GM23248 (cell line): ENCODE data around the gene STARD7. TPM values are rescaled to one million over a fixed set of nuclear protein-coding genes. Genes with fewer than 3 reads are reported as not detected.

Experiments
- DNase-seq: peaks from one replicate; pipeline ENCODE4 v3.0.0-alpha.2; 2015
- H2AFZ ChIP-seq: fragments of 200-600 bp; sonication (generic); 2 replicates; pipeline ENCODE4 v1.6.1; 2016; ENCODE audit warnings: antibody characterized with exemption
- H3F3A ChIP-seq: fragments of 200-600 bp; sonication (generic); 2 replicates; pipeline ENCODE4 v1.6.1; 2016; ENCODE audit warnings: mild to moderate bottlenecking, antibody characterized with exemption, mixed run types; ENCODE audit not compliant: insufficient read depth
- H3K27ac ChIP-seq: fragments of 200-600 bp; sonication (generic); 2 replicates; pipeline ENCODE4 v1.5.1; 2016; ENCODE audit warnings: mild to moderate bottlenecking
- H3K27me3 ChIP-seq: fragments of 200-600 bp; sonication (generic); replicated peaks from 2 replicates; pipeline ENCODE4 v1.6.1; 2016; ENCODE audit warnings: mild to moderate bottlenecking; ENCODE audit not compliant: insufficient read depth
- H3K36me3 ChIP-seq: fragments of 200-600 bp; sonication (generic); 2 replicates; pipeline ENCODE4 v1.6.1; 2016; ENCODE audit warnings: low read depth, mild to moderate bottlenecking
- H3K4me1 ChIP-seq: fragments of 200-600 bp; sonication (generic); 2 replicates; pipeline ENCODE4 v1.6.1; 2016; ENCODE audit warnings: mild to moderate bottlenecking; ENCODE audit not compliant: insufficient read depth
- H3K4me2 ChIP-seq: fragments of 200-600 bp; sonication (generic); one replicate; pipeline ENCODE4 v1.6.1; 2016; ENCODE audit warnings: mild to moderate bottlenecking; ENCODE audit not compliant: unreplicated experiment
- H3K4me3 ChIP-seq: fragments of 200-600 bp; sonication (generic); 2 replicates; pipeline ENCODE4 v1.5.1; 2016; ENCODE audit warnings: mild to moderate bottlenecking
- H3K79me2 ChIP-seq: fragments of 200-600 bp; sonication (generic); 2 replicates; pipeline ENCODE4 v1.6.1; 2016; ENCODE audit warnings: mild to moderate bottlenecking; ENCODE audit not compliant: insufficient read depth
- H3K9ac ChIP-seq: fragments of 200-600 bp; sonication (generic); 2 replicates; pipeline ENCODE4 v1.6.1; 2016; ENCODE audit warnings: mild to moderate bottlenecking
- H3K9me2 ChIP-seq: fragments of 200-600 bp; sonication (generic); 2 replicates; pipeline ENCODE4 v1.6.1; 2016; ENCODE audit warnings: mixed run types, mild to moderate bottlenecking, moderate library complexity; ENCODE audit not compliant: insufficient read depth
- H3K9me3 ChIP-seq: fragments of 200-600 bp; sonication (generic); one replicate; pipeline ENCODE4 v1.6.1; 2017; ENCODE audit warnings: low read depth
- H4K20me1 ChIP-seq: fragments of 200-600 bp; sonication (generic); 2 replicates; pipeline ENCODE4 v1.6.0; 2016; ENCODE audit not compliant: insufficient read depth
- EZH2 ChIP-seq: fragments of 200-600 bp; sonication (generic); IDR thresholded peaks from 2 replicates; pipeline ENCODE4 v1.6.1; 2018; ENCODE audit warnings: antibody characterized with exemption, mild to moderate bottlenecking; ENCODE audit not compliant: insufficient read depth, poor library complexity, severe bottlenecking
- EZH2phosphoT487 ChIP-seq: fragments of 200-600 bp; sonication (generic); IDR thresholded peaks from 2 replicates; pipeline ENCODE4 v1.6.1; 2018; ENCODE audit warnings: antibody characterized with exemption, moderate library complexity, mild to moderate bottlenecking, low read depth; ENCODE audit not compliant: insufficient read depth
- WGBS, 2 experiments: methylation state at CpG; one replicate each; pipeline ENCODE4 v1.1.6; 2015 to 2017; ENCODE audit warnings: low lambda C conversion rate in 2 of 2, low coverage in 1 of 2; ENCODE audit errors: missing lambda C conversion rate in 2 of 2; 5-methylcytosine and 5-hydroxymethylcytosine counted together
- in situ Hi-C: fragments of 300-500 bp; cut with MboI; formaldehyde crosslinking; loops from 2 replicates; pipeline ENCODE4 v1.15.0; 2020
- polyA plus RNA-seq: library from polyadenylated mRNA; unstranded; fragments of >200 nt; fragmentation: Nextera tagmentation; extraction: Ambion mirVana; gene quantifications from 2 replicates; pipeline ENCODE4 v1.2.1, GENCODE V29; 2016
- total RNA-seq: library from RNA; depleted of rRNA; stranded (reverse); fragments of >200 nt; shearing (Covaris generic); gene quantifications from 2 replicates; pipeline ENCODE4 v1.2.3, GENCODE V29; 2014

The STARD7 gene
- total and polyA plus RNA-seq, 2 experiments from 2014 or later = 93.3 to 120 TPM

DNA sequence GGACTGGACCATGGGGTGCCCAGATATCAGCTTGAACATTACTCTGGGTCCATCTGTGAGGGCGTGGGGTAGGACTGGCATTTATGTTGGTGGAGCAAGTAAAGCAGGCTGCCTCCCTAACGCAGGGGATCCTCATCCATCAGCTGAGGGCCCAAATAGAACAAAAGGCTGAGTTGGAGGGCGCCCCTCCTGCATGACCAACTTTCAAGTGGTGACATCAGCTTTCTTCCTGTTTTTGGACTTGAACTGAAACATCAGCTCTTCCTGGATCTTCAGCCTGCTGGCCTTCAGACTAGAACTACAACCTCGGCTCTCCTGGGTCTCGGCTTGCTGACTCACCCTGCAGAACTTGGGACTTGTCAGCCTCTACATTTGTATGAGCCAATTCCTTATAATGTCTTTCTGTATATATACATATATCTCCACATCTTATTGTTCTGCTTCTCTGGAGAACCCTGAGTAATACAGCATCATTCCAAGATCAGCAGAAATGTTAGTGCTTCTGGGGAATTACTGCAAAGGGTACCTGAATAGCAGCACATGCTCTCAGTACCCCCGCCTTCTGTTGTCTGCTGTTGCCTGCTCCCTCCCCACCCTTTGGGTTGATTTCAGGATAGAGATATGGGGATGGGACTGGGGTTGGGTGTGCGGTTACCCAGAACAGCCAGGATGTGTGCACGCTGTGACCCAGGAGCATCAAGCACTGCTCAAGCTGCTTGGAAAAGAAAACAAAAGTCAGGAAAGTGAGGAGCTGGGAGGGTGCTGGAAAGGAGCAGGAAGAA lies 37.2 kb upstream of the STARD7 start:
- no peaks in the 10 kb centered on the region for H3K27me3 ChIP-seq
- no peaks in the 10 kb centered on the region for H3K79me2 ChIP-seq
- no peak for TF ChIP-seq EZH2
- no peak for TF ChIP-seq EZH2phosphoT487
- no peak overlapping the region for H3K4me3 ChIP-seq
- H3K9ac ChIP-seq = no peak overlapping the region
- no peaks in the 10 kb centered on the region for H3K9me2 ChIP-seq
- H3F3A ChIP-seq = peaks cover 40% of the 10 kb centered on the region
- no peak overlapping the region for H3K4me2 ChIP-seq
- no peaks in the 10 kb centered on the region for H4K20me1 ChIP-seq
- H3K27ac ChIP-seq = no peak overlapping the region
- H3K9me3 ChIP-seq = no peaks in the 10 kb centered on the region
- no peaks in the 10 kb centered on the region for H3K36me3 ChIP-seq
- no peak overlapping the region for H2AFZ ChIP-seq
- in situ Hi-C loops = no loop called here
- 88 to 89% methylated on average over 8 of the region's 8 CpGs for WGBS, 2 experiments
- peak; percentile 47 for DNase-seq
- H3K4me1 ChIP-seq = peaks cover 26% of the 10 kb centered on the region

DNA sequence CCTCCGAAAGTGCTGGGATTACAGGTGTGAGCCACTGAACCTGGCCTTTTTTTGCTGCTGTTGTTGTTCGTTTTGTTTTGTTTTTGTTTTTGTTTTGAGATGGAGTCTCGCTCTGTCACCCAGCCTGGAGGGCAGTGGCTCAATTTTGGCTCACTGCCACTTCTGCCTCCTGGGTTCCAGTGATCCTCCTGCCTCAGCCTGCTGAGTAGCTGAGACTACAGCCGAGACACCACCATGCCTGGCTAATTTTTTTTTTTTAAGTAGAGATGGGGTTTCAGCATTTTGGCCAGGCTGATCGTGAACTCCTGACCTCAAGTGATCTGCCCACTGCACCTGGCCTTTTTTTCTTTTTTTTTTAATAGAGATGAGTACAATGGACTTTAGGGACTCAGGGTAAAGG lies 35.2 kb upstream of the STARD7 start:
- Histone ChIP-seq H3K9me2 (no peaks in the 10 kb centered on the region), H3K4me3 (no peak overlapping the region), H3K27me3 (no peaks in the 10 kb centered on the region), H3K4me1 (peaks cover 16% of the 10 kb centered on the region), H3K27ac (no peak overlapping the region), H3F3A (peaks cover 27% of the 10 kb centered on the region), H3K79me2 (no peaks in the 10 kb centered on the region), H3K9ac (no peak overlapping the region), H3K36me3 (no peaks in the 10 kb centered on the region), H4K20me1 (no peaks in the 10 kb centered on the region), H3K4me2 (no peak overlapping the region), H3K9me3 (no peaks in the 10 kb centered on the region), H2AFZ (no peak overlapping the region)
- in situ Hi-C loops = no loop called here
- no peak for TF ChIP-seq EZH2phosphoT487
- TF ChIP-seq EZH2 = no peak
- WGBS, 2 experiments = 88 to 90% methylated on average over 5 of the region's 5 CpGs
- DNase-seq = no peak

DNA sequence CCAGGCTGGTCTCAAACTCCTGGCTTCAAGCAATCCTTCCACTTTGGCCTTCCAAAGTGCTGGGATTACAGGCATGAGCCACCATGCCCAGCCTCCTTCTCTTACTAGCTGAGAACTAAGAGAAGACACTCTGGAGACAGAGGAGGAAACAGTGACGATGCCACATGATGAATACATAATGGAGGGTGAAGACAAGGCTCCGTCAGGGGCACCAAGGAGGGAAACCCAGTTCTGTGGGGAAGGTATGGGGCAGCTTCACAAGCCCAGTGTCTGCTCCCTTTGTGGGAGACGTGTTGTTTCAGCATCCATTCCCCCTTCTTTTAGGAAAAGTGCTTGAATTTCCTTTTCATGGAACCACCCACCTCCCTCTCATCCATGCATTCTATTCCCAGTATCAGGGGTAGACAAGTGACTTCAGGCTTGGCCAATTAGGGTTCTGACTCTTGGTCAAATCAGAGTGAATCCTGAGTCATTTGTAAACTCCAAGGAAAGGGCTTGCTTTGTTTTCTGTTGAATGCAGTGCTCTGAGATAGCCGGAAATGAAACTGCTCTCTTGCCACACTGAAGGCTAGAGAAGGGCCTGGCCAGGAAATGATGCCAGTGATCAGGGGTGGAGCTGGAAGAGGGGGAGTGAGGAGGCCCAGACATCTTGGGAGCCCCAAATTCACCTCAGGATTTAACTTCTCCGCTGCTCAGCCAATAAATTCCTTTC lies 33.4 kb upstream of the STARD7 start:
- Histone ChIP-seq H4K20me1 (no peaks in the 10 kb centered on the region), H3K4me2 (peak overlapping the region; percentile 33), H3F3A (peaks cover 25% of the 10 kb centered on the region), H3K79me2 (no peaks in the 10 kb centered on the region), H3K9me3 (no peaks in the 10 kb centered on the region), H3K27ac (peak overlapping the region; percentile 81), H3K4me3 (no peak overlapping the region), H3K9me2 (no peaks in the 10 kb centered on the region), H3K4me1 (peaks cover 16% of the 10 kb centered on the region), H3K27me3 (no peaks in the 10 kb centered on the region), H3K9ac (peak overlapping the region; percentile 34; the same call in 1 of the 2 replicates), H3K36me3 (no peaks in the 10 kb centered on the region), H2AFZ (peak overlapping the region; percentile 46)
- TF ChIP-seq EZH2 = no peak
- no peak for TF ChIP-seq EZH2phosphoT487
- peak; percentile 86 for DNase-seq
- in situ Hi-C loops = no loop called here
- 74 to 81% methylated on average over 5 of the region's 5 CpGs for WGBS, 2 experiments

DNA sequence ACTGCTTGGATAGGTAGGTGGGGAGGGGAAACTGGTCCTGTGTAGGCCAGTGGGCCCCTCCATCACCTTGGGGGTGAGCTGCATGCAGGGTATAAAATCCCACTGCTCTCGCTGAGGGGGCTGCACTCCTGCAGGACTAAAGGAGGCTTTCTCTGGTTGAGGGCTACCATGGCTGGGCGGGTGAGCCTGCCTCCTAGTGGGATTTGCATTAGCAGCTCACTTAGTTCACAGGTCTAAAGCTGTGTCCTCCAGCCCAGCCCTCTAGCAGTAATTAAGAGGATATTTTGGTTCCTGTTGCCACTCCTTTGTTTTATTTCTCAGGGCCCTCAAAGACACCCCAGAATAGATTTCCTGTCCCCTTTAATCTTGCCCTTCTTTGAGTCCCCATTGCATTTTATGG lies 32.6 kb upstream of the STARD7 start:
- no peaks in the 10 kb centered on the region for H3K27me3 ChIP-seq
- TF ChIP-seq EZH2phosphoT487 = no peak
- no peak for TF ChIP-seq EZH2
- peaks cover 25% of the 10 kb centered on the region for H3F3A ChIP-seq
- no peak for DNase-seq
- peaks cover 16% of the 10 kb centered on the region for H3K4me1 ChIP-seq
- H3K27ac ChIP-seq = peak overlapping the region; percentile 81
- H3K4me3 ChIP-seq = no peak overlapping the region
- no peak overlapping the region for H3K9ac ChIP-seq
- no peaks in the 10 kb centered on the region for H3K9me2 ChIP-seq
- H3K9me3 ChIP-seq = no peaks in the 10 kb centered on the region
- no peak overlapping the region for H3K4me2 ChIP-seq
- WGBS, 2 experiments = 94 to 97% methylated on average over 2 of the region's 2 CpGs
- H3K36me3 ChIP-seq = no peaks in the 10 kb centered on the region
- no peak overlapping the region for H2AFZ ChIP-seq
- no peaks in the 10 kb centered on the region for H3K79me2 ChIP-seq
- in situ Hi-C loops = no loop called here
- no peaks in the 10 kb centered on the region for H4K20me1 ChIP-seq
